Panc1 (cell line): ENCODE results near the gene DHX32.

Experiments
- POLR2AphosphoS5 ChIP-seq: IDR thresholded peaks from 2 replicates; pipeline ENCODE4 v1.6.1; 2012; ENCODE audit warnings: mild to moderate bottlenecking, low read depth, low read length, moderate library complexity
- SIN3A ChIP-seq: IDR thresholded peaks from 2 replicates; pipeline ENCODE4 v1.6.1; 2012; ENCODE audit warnings: low read depth, mild to moderate bottlenecking, low read length, moderate library complexity, borderline replicate concordance; ENCODE audit not compliant: insufficient read depth
- TF ChIP-seq, protein P1 (sequence below): fragments of 450-650 bp; IDR thresholded peaks from 2 replicates; pipeline ENCODE4 v1.5.1; 2017; ENCODE audit warnings: mild to moderate bottlenecking
- TF ChIP-seq, protein P2 (sequence below), 2 experiments: IDR thresholded peaks; 2 replicates each; pipeline ENCODE4 v1.6.1; 2011 to 2012; ENCODE audit warnings: low read depth in 2 of 2, control low read depth in 1 of 2, low read length in 1 of 2, mild to moderate bottlenecking in 1 of 2, moderate library complexity in 1 of 2; ENCODE audit not compliant: insufficient read depth in 1 of 2

DNA sequence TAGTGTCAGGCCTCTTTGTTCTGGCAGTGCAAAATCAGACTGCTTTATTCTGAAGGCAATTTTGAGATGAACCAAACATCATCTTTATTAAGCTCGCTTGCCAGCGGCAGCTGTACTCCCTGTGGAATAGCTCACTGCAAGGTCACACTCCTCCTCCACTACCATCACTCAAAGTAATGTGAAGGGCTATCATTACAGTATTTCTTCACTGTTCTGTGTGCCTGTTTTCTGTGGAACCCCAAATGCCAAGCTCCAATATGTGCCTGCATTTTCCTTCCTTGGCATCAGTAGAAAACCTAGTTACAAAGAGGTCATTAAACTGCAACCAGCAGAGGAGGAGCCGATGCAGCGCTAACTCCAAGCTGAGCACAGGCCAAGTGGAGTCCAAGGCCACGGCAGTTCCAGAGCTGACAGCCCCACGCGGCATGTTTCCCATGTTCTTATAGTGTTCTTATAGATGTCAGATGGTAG lies 36.3 kb downstream of the DHX32 start:
- TF ChIP-seq, protein P1, sequence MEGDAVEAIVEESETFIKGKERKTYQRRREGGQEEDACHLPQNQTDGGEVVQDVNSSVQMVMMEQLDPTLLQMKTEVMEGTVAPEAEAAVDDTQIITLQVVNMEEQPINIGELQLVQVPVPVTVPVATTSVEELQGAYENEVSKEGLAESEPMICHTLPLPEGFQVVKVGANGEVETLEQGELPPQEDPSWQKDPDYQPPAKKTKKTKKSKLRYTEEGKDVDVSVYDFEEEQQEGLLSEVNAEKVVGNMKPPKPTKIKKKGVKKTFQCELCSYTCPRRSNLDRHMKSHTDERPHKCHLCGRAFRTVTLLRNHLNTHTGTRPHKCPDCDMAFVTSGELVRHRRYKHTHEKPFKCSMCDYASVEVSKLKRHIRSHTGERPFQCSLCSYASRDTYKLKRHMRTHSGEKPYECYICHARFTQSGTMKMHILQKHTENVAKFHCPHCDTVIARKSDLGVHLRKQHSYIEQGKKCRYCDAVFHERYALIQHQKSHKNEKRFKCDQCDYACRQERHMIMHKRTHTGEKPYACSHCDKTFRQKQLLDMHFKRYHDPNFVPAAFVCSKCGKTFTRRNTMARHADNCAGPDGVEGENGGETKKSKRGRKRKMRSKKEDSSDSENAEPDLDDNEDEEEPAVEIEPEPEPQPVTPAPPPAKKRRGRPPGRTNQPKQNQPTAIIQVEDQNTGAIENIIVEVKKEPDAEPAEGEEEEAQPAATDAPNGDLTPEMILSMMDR = no peak
- TF ChIP-seq SIN3A = no peak
- TF ChIP-seq POLR2AphosphoS5 = no peak
- TF ChIP-seq, protein P2, sequence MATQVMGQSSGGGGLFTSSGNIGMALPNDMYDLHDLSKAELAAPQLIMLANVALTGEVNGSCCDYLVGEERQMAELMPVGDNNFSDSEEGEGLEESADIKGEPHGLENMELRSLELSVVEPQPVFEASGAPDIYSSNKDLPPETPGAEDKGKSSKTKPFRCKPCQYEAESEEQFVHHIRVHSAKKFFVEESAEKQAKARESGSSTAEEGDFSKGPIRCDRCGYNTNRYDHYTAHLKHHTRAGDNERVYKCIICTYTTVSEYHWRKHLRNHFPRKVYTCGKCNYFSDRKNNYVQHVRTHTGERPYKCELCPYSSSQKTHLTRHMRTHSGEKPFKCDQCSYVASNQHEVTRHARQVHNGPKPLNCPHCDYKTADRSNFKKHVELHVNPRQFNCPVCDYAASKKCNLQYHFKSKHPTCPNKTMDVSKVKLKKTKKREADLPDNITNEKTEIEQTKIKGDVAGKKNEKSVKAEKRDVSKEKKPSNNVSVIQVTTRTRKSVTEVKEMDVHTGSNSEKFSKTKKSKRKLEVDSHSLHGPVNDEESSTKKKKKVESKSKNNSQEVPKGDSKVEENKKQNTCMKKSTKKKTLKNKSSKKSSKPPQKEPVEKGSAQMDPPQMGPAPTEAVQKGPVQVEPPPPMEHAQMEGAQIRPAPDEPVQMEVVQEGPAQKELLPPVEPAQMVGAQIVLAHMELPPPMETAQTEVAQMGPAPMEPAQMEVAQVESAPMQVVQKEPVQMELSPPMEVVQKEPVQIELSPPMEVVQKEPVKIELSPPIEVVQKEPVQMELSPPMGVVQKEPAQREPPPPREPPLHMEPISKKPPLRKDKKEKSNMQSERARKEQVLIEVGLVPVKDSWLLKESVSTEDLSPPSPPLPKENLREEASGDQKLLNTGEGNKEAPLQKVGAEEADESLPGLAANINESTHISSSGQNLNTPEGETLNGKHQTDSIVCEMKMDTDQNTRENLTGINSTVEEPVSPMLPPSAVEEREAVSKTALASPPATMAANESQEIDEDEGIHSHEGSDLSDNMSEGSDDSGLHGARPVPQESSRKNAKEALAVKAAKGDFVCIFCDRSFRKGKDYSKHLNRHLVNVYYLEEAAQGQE (IDR thresholded peaks at IDR 0.05; ENCODE audit: insufficient read depth in 1 of 2, low read depth in 2 of 2, low read length in 1 of 2) = no peak
